ENCODE data around the gene ULK3. TPM values are rescaled to one million over a fixed set of nuclear protein-coding genes. Genes with fewer than 3 reads are reported as not detected.

The ULK3 gene
- total and polyA plus RNA-seq, 10 of the 15 experiments (the other 5 are each of a cell fraction or from before 2014, with no cell fraction given) = 0.64 to 38.8 (median 27.1) TPM

GRCh38 chr15:74808078-74808839, 34.7 kb downstream of the ULK3 start:
- BruUV-seq (replicated peaks) = no TSS peak
- no peaks in the 10 kb centered on the region for H4K20me1 ChIP-seq (ENCODE audit: control insufficient read depth, insufficient read depth)
- H3K27ac ChIP-seq (ENCODE audit: control insufficient read depth, insufficient read depth) = no peak overlapping the region
- no peaks in the 10 kb centered on the region for H3K9me3 ChIP-seq (replicated peaks; ENCODE audit: control insufficient read depth, insufficient read depth, low read length)
- POLR2A ChIA-PET = interaction anchor here (0.6 kb wide), 1 partner anchor 101 kb away, joined by 3 read pairs; no protein-coding TSS in a partner anchor
- H2AFZ ChIP-seq (ENCODE audit: control insufficient read depth, low read depth, low read length) = no peak overlapping the region
- in situ Hi-C loops (cut with MboI) (no loop called here), intact Hi-C loops (cut with micrococcal nuclease; ENCODE audit: unreplicated experiment) (no loop called here)
- no peak overlapping the region for H3K4me3 ChIP-seq
- no peaks in the 10 kb centered on the region for H3K79me2 ChIP-seq (ENCODE audit: control insufficient read depth, insufficient read depth, low read length)
- H3K27me3 ChIP-seq (replicated peaks in 1 of 2; ENCODE audit: control insufficient read depth in 2 of 2, insufficient read depth in 2 of 2, low read length in 1 of 2) = no peaks in the 10 kb centered on the region
- CTCF ChIA-PET = interaction anchor here (0.5 to 3.7 kb wide), 8 partner anchors 9 to 404 kb away, joined by 3 to 21 read pairs (median 4); no protein-coding TSS in a partner anchor
- H3K4me1 ChIP-seq (ENCODE audit: control insufficient read depth, insufficient read depth, low read length) = no peaks in the 10 kb centered on the region
- no peak for TF ChIP-seq KDM1A (IDR thresholded peaks at IDR 0.05; ENCODE audit: borderline replicate concordance)
- TF ChIP-seq CHD2 (IDR thresholded peaks at IDR 0.05; ENCODE audit: borderline replicate concordance, low read depth, low read length) = no peak
- TF ChIP-seq NR2C2 (IDR thresholded peaks at IDR 0.05; ENCODE audit: borderline replicate concordance, control insufficient read depth, insufficient read length, low read depth) = no peak
- TF ChIP-seq POLR2A (IDR thresholded peaks at IDR 0.05; ENCODE audit: low read depth, low read length) = peak; percentile 57; the same call in 1 of the 2 replicates
- DNase-seq (ENCODE audit: low read depth, low spot score) (no peak), FAIRE-seq (no peak), ATAC-seq (peak; percentile 51)
- RAD21 ChIA-PET (ENCODE audit: unreplicated experiment) = interaction anchor here (0.8 to 2.8 kb wide), 5 partner anchors 11 to 93 kb away, joined by 3 to 10 read pairs (median 4); no protein-coding TSS in a partner anchor
- WGBS (ENCODE audit: insufficient coverage, insufficient replicate concordance, low lambda C conversion rate, missing lambda C conversion rate) = 51% methylated on average over 18 of the region's 18 CpGs
- H3K36me3 ChIP-seq (ENCODE audit: control insufficient read depth in 2 of 2, insufficient read depth in 2 of 2, low read length in 1 of 2) = peaks cover 8 to 14% of the 10 kb centered on the region in 2 experiments
- no peak overlapping the region for H3K9ac ChIP-seq (ENCODE audit: control insufficient read depth, insufficient read depth, low read length)
- SMC1A ChIA-PET (ENCODE audit: uncharacterized antibody, unreplicated experiment) = interaction anchor here (0.7 to 1.4 kb wide), 5 partner anchors 16 to 137 kb away, joined by 3 to 4 read pairs (median 3); no protein-coding TSS in a partner anchor
- H3K4me2 ChIP-seq (ENCODE audit: control insufficient read depth, insufficient read depth) = no peak overlapping the region

- ChIA-PET RAD21 (ENCODE audit: unreplicated experiment) (interaction anchor here (1.5 to 2.8 kb wide), 2 partner anchors 15 to 94 kb away, joined by 4 to 10 read pairs; no protein-coding TSS in a partner anchor), SMC1A (ENCODE audit: uncharacterized antibody, unreplicated experiment) (interaction anchor here (1.0 to 1.5 kb wide), 5 partner anchors 14 to 171 kb away, joined by 3 read pairs; no protein-coding TSS in a partner anchor), CTCF (interaction anchor here (1.0 to 3.7 kb wide), 4 partner anchors 10 to 94 kb away, joined by 4 to 21 read pairs (median 6); no protein-coding TSS in a partner anchor), POLR2A (interaction anchor here (0.6 to 0.8 kb wide), 2 partner anchors 36 to 102 kb away, joined by 3 to 5 read pairs; no protein-coding TSS in a partner anchor)
- no peaks in the 10 kb centered on the region for H3K79me2 ChIP-seq (ENCODE audit: control insufficient read depth, insufficient read depth, low read length)
- ATAC-seq (no peak), DNase-seq (ENCODE audit: low read depth, low spot score) (no peak), FAIRE-seq (no peak)
- H3K27ac ChIP-seq (ENCODE audit: control insufficient read depth, insufficient read depth) = no peak overlapping the region
- WGBS (ENCODE audit: insufficient coverage, insufficient replicate concordance, low lambda C conversion rate, missing lambda C conversion rate) = 64% methylated on average over 5 of the region's 5 CpGs
- peaks cover 14 to 20% of the 10 kb centered on the region in 2 experiments for H3K36me3 ChIP-seq (ENCODE audit: control insufficient read depth in 2 of 2, insufficient read depth in 2 of 2, low read length in 1 of 2)
- no TSS peak for BruUV-seq (replicated peaks)
- H2AFZ ChIP-seq (ENCODE audit: control insufficient read depth, low read depth, low read length) = no peak overlapping the region
- no peak overlapping the region for H3K4me3 ChIP-seq
- intact Hi-C loops (cut with micrococcal nuclease; ENCODE audit: unreplicated experiment) = no loop called here
- no peaks in the 10 kb centered on the region for H3K4me1 ChIP-seq (ENCODE audit: control insufficient read depth, insufficient read depth, low read length)
- TF ChIP-seq BHLHE40 (IDR thresholded peaks at IDR 0.05; ENCODE audit: borderline replicate concordance in 1 of 2, low read depth in 2 of 2, low read length in 1 of 2) (no peak), EP300 (IDR thresholded peaks at IDR 0.05; ENCODE audit: borderline replicate concordance in 1 of 2, control insufficient read depth in 1 of 2, low read depth in 2 of 2, low read length in 2 of 2) (no peak), SMARCA5 (IDR thresholded peaks at IDR 0.05) (no peak), BCL3 (IDR thresholded peaks at IDR 0.05; ENCODE audit: borderline replicate concordance, insufficient read depth, low read depth, low read length, poor library complexity, severe bottlenecking) (no peak)
- no peak overlapping the region for H3K9ac ChIP-seq (ENCODE audit: control insufficient read depth, insufficient read depth, low read length)
- H3K4me2 ChIP-seq (ENCODE audit: control insufficient read depth, insufficient read depth) = no peak overlapping the region
- in situ Hi-C loops (cut with MboI) = no loop called here
- H4K20me1 ChIP-seq (ENCODE audit: control insufficient read depth, insufficient read depth) = no peaks in the 10 kb centered on the region
- no peaks in the 10 kb centered on the region for H3K27me3 ChIP-seq (replicated peaks in 1 of 2; ENCODE audit: control insufficient read depth in 2 of 2, insufficient read depth in 2 of 2, low read length in 1 of 2)
- no peaks in the 10 kb centered on the region for H3K9me3 ChIP-seq (replicated peaks; ENCODE audit: control insufficient read depth, insufficient read depth, low read length)
Measured at GRCh38 chr15:74807282-74807681, 35.7 kb downstream of the ULK3 start.

Data from GM12878 (cell line).